K562 (cell line): Measurements from ENCODE around the gene ARF4. TPM values are rescaled to one million over a fixed set of nuclear protein-coding genes. Genes with fewer than 3 reads are reported as not detected.
A peak's percentile ranks its signal among the peaks of the same experiment; 100 is the strongest.

Experiments
- ATAC-seq: fragments of 200-7000 bp; cut with Tn5 transposase; 3 replicates; pipeline ENCODE4 v1.9.1; 2020; ENCODE audit warnings: moderate library complexity
- Bru-seq: library from RNA; stranded (reverse); fragments of 400-500 nt; gene quantifications from one replicate; lab custom pipeline; 2021; lab: Mats Ljungman, UMichigan
- BruChase-seq, 2 experiments: library from RNA; stranded (reverse); fragments of 400-500 nt; gene quantifications; one replicate each; lab custom pipeline; 2021; lab: Mats Ljungman, UMichigan
- BruUV-seq: library from RNA; stranded (reverse); fragments of 400-500 nt; replicated peaks from 2 replicates; lab custom pipeline; 2021; lab: Mats Ljungman, UMichigan
- CTCF ChIA-PET: fragments of 300-600 bp; formaldehyde crosslinking; extraction: SDS; loops from one replicate; lab custom pipeline; 2021; ENCODE audit warnings: low intra/inter-chr PET ratio; lab: Yijun Ruan, JAX
- POLR2A ChIA-PET: fragments of 300-600, 350-650 bp; sonication (Branson Sonifier 250); formaldehyde crosslinking; extraction: SDS; loops from one replicate; lab custom pipeline; 2021; ENCODE audit warnings: antibody characterized with exemption, inconsistent platforms; lab: Yijun Ruan, JAX
- DNase-seq, 4 experiments: peaks; one replicate each; pipeline versions ENCODE4 v3.0.0 to v3.0.0-alpha.2; 2011 to 2018; ENCODE audit warnings: low spot score in 3 of 4, mixed read lengths in 3 of 4; ENCODE audit errors: extremely low read depth in 1 of 4
- FAIRE-seq: peaks from 2 replicates; lab custom pipeline; 2011; peaks lifted over from hg19 to GRCh38; lab: Jason Lieb, UNC
- H2AFZ ChIP-seq: 2 replicates; pipeline ENCODE4 v1.6.0; 2011; ENCODE audit warnings: low read depth, low read length, control low read depth, inconsistent platforms
- H3K27ac ChIP-seq: fragments of 200-600 bp; 3 replicates; pipeline ENCODE4 v1.8.0; 2011; ENCODE audit warnings: low read depth, mild to moderate bottlenecking, control low read depth, inconsistent platforms, low read length, moderate library complexity, mixed read lengths; ENCODE audit errors: extremely low read depth
- H3K27me3 ChIP-seq, 2 experiments: fragments of 300-600 bp in 1 of 2; 2 replicates in 1 of 2; 3 replicates in 1 of 2; pipeline versions ENCODE4 v1.6.0 to v1.8.0; 2011; ENCODE audit warnings: inconsistent platforms in 2 of 2, low read length in 2 of 2, mild to moderate bottlenecking in 1 of 2, mixed read lengths in 1 of 2, moderate library complexity in 1 of 2; ENCODE audit not compliant: control insufficient read depth in 2 of 2, insufficient read depth in 2 of 2
- H3K36me3 ChIP-seq: fragments of 300-600 bp; 3 replicates; pipeline ENCODE4 v1.8.0; 2011; ENCODE audit warnings: mild to moderate bottlenecking, low read length, inconsistent platforms; ENCODE audit not compliant: control insufficient read depth, insufficient read depth
- H3K4me1 ChIP-seq, 2 experiments: fragments of 200-600 bp in 1 of 2; replicated peaks in 1 of 2; 2 replicates in 1 of 2; 3 replicates in 1 of 2; pipeline versions ENCODE4 v1.5.1 to v1.8.0; 2011; ENCODE audit warnings: inconsistent platforms in 2 of 2, low read length in 2 of 2, mild to moderate bottlenecking in 1 of 2, mixed read lengths in 1 of 2, moderate library complexity in 1 of 2; ENCODE audit not compliant: control insufficient read depth in 2 of 2, insufficient read depth in 2 of 2
- H3K4me2 ChIP-seq: 2 replicates; pipeline ENCODE4 v1.6.1; 2011; ENCODE audit warnings: low read length, control low read depth, inconsistent platforms, mixed read lengths; ENCODE audit not compliant: insufficient read depth
- H3K4me3 ChIP-seq: fragments of 200-600 bp; sonication (generic), shearing (Covaris generic); 2 replicates; pipeline ENCODE4 v1.5.1; 2016; ENCODE audit warnings: control low read depth, inconsistent platforms
- H3K79me2 ChIP-seq: fragments of 200-600 bp; 3 replicates; pipeline ENCODE4 v1.8.0; 2011; ENCODE audit warnings: low read length, inconsistent platforms; ENCODE audit not compliant: control insufficient read depth, insufficient read depth
- H3K9ac ChIP-seq, 2 experiments: 2 replicates each; pipeline versions ENCODE4 v1.6.0 to v1.6.1; 2011; ENCODE audit warnings: low read depth in 2 of 2, low read length in 2 of 2, control low read depth in 1 of 2, inconsistent platforms in 1 of 2, mild to moderate bottlenecking in 1 of 2, mixed read lengths in 1 of 2; ENCODE audit not compliant: insufficient read depth in 1 of 2
- H3K9me1 ChIP-seq: one replicate; pipeline ENCODE4 v1.6.0; 2011; ENCODE audit warnings: inconsistent platforms, mild to moderate bottlenecking, low read length, moderate library complexity; ENCODE audit not compliant: control insufficient read depth, insufficient read depth
- H3K9me3 ChIP-seq: replicated peaks from 2 replicates; pipeline ENCODE4 v1.5.1; 2011; ENCODE audit warnings: low read depth, low read length, inconsistent platforms; ENCODE audit not compliant: control insufficient read depth, insufficient read depth
- H4K20me1 ChIP-seq: replicated peaks from 2 replicates; pipeline ENCODE4 v1.6.1; 2011; ENCODE audit warnings: low read length, inconsistent platforms, mixed read lengths; ENCODE audit not compliant: control insufficient read depth, insufficient read depth
- ATF1 ChIP-seq, 2 experiments: fragments of 450-650 bp in 1 of 2; IDR thresholded peaks; 2 replicates each; pipeline ENCODE4 v1.6.1; 2016; ENCODE audit warnings: missing compliant biosample characterization in 1 of 2, missing genetic modification characterization in 1 of 2
- FOXK1 ChIP-seq: sonication (generic); formaldehyde crosslinking; IDR thresholded peaks from 2 replicates; pipeline ENCODE4 v1.8.0; 2022; ENCODE audit warnings: missing genetic modification reagents, mild to moderate bottlenecking, borderline replicate concordance
- KLF10 ChIP-seq: fragments of 250-450 bp; sonication (Bioruptor Pico); IDR thresholded peaks from 2 replicates; pipeline ENCODE4 v1.6.1; 2021; ENCODE audit warnings: matching md5 sums
- NR1H2 ChIP-seq: sonication (generic); formaldehyde crosslinking; IDR thresholded peaks from 2 replicates; pipeline ENCODE4 v1.4.0; 2020; ENCODE audit warnings: mild to moderate bottlenecking, missing genetic modification reagents
- SAP30 ChIP-seq: fragments of 200-600 bp; sonication (generic); IDR thresholded peaks from 2 replicates; pipeline ENCODE4 v1.6.1; 2012; ENCODE audit warnings: borderline replicate concordance, low read depth, mild to moderate bottlenecking, moderate library complexity, low read length, control low read depth, inconsistent platforms; ENCODE audit not compliant: insufficient read depth, poor library complexity, severe bottlenecking
- SIN3A ChIP-seq, 2 experiments: fragments of 150-350 bp in 1 of 2; IDR thresholded peaks; 2 replicates each; pipeline ENCODE4 v1.6.1; 2011 to 2016; ENCODE audit warnings: borderline replicate concordance in 2 of 2, low read depth in 2 of 2, low read length in 2 of 2, mild to moderate bottlenecking in 2 of 2, moderate library complexity in 2 of 2; ENCODE audit not compliant: control insufficient read depth in 1 of 2
- TAF15 ChIP-seq: fragments of 200-400 bp; formaldehyde crosslinking; IDR thresholded peaks from 2 replicates; pipeline ENCODE4 v1.6.1; 2017; ENCODE audit warnings: mild to moderate bottlenecking, low read depth, low read length, moderate library complexity
- U2AF1 ChIP-seq: fragments of 200-400 bp; formaldehyde crosslinking; optimal IDR thresholded peaks from 2 replicates; pipeline ENCODE3; 2017; ENCODE audit warnings: mild to moderate bottlenecking, low read depth, low read length, moderate library complexity
- WGBS: fragments of 100-300 bp; shearing (Covaris generic); methylation state at CpG from one replicate; pipeline ENCODE4 v1.1.6; 2016; ENCODE audit warnings: low coverage, mixed read lengths; ENCODE audit not compliant: insufficient coverage; ENCODE audit errors: missing lambda C conversion rate; 5-methylcytosine and 5-hydroxymethylcytosine counted together
- in situ Hi-C: fragments of 300-500 bp; cut with MboI; formaldehyde crosslinking; loops from 4 replicates; pipeline ENCODE4 v1.15.0; 2018; ENCODE audit warnings: inconsistent platforms, mixed read lengths
- intact Hi-C: fragments of 100-400 bp; cut with micrococcal nuclease; formaldehyde crosslinking; loops from 2 replicates; pipeline ENCODE4 v1.14.2; 2022
- long read RNA-seq, 3 experiments: library from polyadenylated mRNA in 2 of 3; library from RNA in 1 of 3; unstranded in 2 of 3; stranded (forward) in 1 of 3; transcript quantifications; one replicate each; pipeline ENCODE4 v2.0.0, GENCODE V29; 2019 to 2022
- polyA minus RNA-seq, 3 experiments: library from RNA; depleted of rRNA, polyadenylated mRNA; stranded (reverse); fragments of >200 nt; gene quantifications; 2 replicates each; pipeline ENCODE4 v1.2.3, GENCODE V29; 2011
- polyA plus RNA-seq, 8 experiments: library from polyadenylated mRNA; depleted of rRNA in 4 of 8; stranded (reverse) in 5 of 8; unstranded in 3 of 8; fragments of >200 nt; fragmentation: Nextera tagmentation in 2 of 8; fragmentation: Illumina TruSeq in 1 of 8; extraction: Ambion mirVana in 2 of 8; extraction: Trizol in 1 of 8; gene quantifications; 2 replicates each; pipeline versions ENCODE4 v1.2.1 to v1.2.3, GENCODE V29; 2011 to 2014; ENCODE audit warnings: inconsistent platforms in 1 of 8, missing spikeins in 1 of 8
- total RNA-seq, 7 experiments: library from RNA; depleted of rRNA in 6 of 7; stranded (reverse); fragments of >200 nt in 6 of 7; fragmentation: Illumina TruSeq in 2 of 7; extraction: Trizol in 2 of 7; gene quantifications; 2 replicates each; pipeline versions ENCODE4 v1.2.1 to v1.2.3, GENCODE V29; 2011 to 2021; ENCODE audit warnings: low replicate concordance in 1 of 7
- TF ChIP-seq, protein P1 (sequence below): fragments of 450-650 bp; IDR thresholded peaks from 2 replicates; pipeline ENCODE4 v1.6.1; 2016
- TF ChIP-seq, protein P2 (sequence below): sonication (generic); formaldehyde crosslinking; IDR thresholded peaks from 2 replicates; pipeline ENCODE4 v1.8.0; 2022; ENCODE audit warnings: missing genetic modification reagents, mild to moderate bottlenecking, moderate library complexity, borderline replicate concordance

Gene ARF4
- total RNA-seq (2011; cell fraction: chromatin; rRNA removed; ENCODE audit: low replicate concordance): 45.0 and 68.9 TPM in 2 replicates
- 61.5 and 90.7 TPM in 2 replicates for total RNA-seq (2011; cell fraction: nucleolus; rRNA removed)
- total RNA-seq (2011; cell fraction: nucleoplasm; rRNA removed): 64.5 and 107 TPM in 2 replicates
- total RNA-seq (2014; rRNA removed) (41.1 and 59.1 TPM in 2 replicates), total RNA-seq (2014; rRNA removed; fragmentation: Illumina TruSeq; extraction: Trizol) (83.8 and 93.5 TPM in 2 replicates), total RNA-seq (2015; rRNA removed; fragmentation: Illumina TruSeq; extraction: Trizol) (72.2 and 72.4 TPM in 2 replicates), total RNA-seq (2021) (65.1 and 70.4 TPM in 2 replicates), polyA plus RNA-seq (2011; rRNA removed) (151 and 172 TPM in 2 replicates), polyA plus RNA-seq (2014; fragmentation: Illumina TruSeq; extraction: Trizol) (114 and 142 TPM in 2 replicates), polyA plus RNA-seq (2014; fragmentation: Nextera tagmentation; extraction: Ambion mirVana) (100 to 1,000 TPM; 226 to 273 TPM), polyA plus RNA-seq (2014; rRNA removed) (82.0 and 95.2 TPM in 2 replicates), polyA minus RNA-seq (2011; rRNA and poly(A)+ RNA removed) (98.6 and 98.8 TPM in 2 replicates), Bru-seq, nascent RNA (percentile 90 among the genes with signal in this experiment), BruChase-seq, experiment 1, labeled RNA remaining after a 2-hour chase (percentile 92 among the genes with signal in this experiment), BruChase-seq, experiment 2, labeled RNA remaining after a 6-hour chase (percentile 93 among the genes with signal in this experiment)
- 115 and 117 TPM in 2 replicates for polyA plus RNA-seq (2011; cell fraction: cytosol; rRNA removed)
- 84.7 TPM in 2 replicates for polyA plus RNA-seq (2011; cell fraction: nucleus; rRNA removed)
- polyA plus RNA-seq (2012): 87.8 and 109 TPM in 2 replicates
- 39.0 and 55.6 TPM in 2 replicates for polyA minus RNA-seq (2011; cell fraction: cytosol; rRNA and poly(A)+ RNA removed)
- polyA minus RNA-seq (2011; cell fraction: nucleus; rRNA and poly(A)+ RNA removed): 47.4 and 61.6 TPM in 2 replicates
- long read RNA-seq, experiment 1, transcript ARF4-201 (6 exons, 1,660 nt): major isoform, 108 of 125 reads
- long read RNA-seq, experiment 1, partial matches to known transcripts: 2 of 125 reads
- long read RNA-seq, experiment 1, other reads (novel, unspliced or antisense): 12 of 125 reads
- long read RNA-seq, experiment 2, transcript ARF4-201 (6 exons, 1,660 nt): major isoform, 67 of 102 reads
- long read RNA-seq, experiment 2, partial matches to known transcripts: 29 of 102 reads
- long read RNA-seq, experiment 2, other reads (novel, unspliced or antisense): 6 of 102 reads
- long read RNA-seq, experiment 3, transcript ARF4-201 (6 exons, 1,660 nt): major isoform, 116 of 118 reads
- long read RNA-seq, experiment 3, partial matches to known transcripts: 1 of 118 reads
- long read RNA-seq, experiment 3, other reads (novel, unspliced or antisense): 0 of 118 reads

DNA sequence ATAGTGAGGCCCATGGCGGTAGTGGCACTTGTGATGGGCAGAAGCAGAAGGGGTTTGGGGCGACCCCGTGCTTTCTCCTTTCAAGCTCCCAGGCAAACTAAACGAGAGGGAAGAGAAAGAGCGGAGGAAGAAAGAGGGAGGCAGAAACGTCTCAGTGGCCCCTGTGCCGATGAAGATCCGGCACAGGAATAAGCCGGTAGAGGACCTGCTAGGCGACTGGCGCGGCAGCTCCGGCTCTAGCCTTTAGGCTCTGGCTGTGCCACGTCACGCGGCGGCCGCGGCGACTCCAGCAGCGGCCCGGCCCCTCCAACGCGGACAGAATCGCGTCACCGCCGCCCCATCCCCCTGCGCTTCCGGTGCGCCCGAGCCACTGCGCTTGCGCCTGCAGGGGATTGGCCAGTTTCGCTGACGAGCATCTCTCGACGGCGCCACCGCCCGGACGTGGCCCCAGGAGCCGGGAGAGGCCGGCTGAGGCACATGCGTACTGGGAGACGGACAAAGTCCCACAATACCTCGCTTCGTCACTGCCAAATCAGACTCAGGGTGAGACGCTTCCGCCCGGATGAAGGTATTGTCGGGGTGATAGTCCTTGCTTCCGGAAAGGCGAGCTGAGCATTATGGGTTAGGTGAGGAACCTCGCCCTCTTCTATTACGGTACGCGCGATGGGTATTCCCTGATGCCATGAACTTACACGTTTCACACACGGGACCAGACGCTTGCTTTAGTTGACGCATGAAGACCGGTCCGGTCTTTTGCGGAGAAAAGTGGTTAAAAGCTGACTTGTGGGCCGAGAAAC is at the start of gene ARF4:
TSS of gene ARF4 (minus strand) at position 218 of the 797 bp plus-strand sequence. CDS start at position 14, 204 bp downstream.
- under 1% methylated on average over 61 of the region's 67 CpGs for WGBS
- Histone ChIP-seq H3K27ac (peak within 1 kb of the TSS; percentile 97), H3K4me1 (peaks cover 15 to 16% of the 10 kb centered on the region in 2 experiments; a peak in 4 of 5 replicates), H3K9ac (peak within 1 kb of the TSS; percentile 98 to 99), H3K9me1 (no peaks in the 10 kb centered on the region), H2AFZ (peak within 1 kb of the TSS; percentile 78), H3K79me2 (peaks cover 61% of the 10 kb centered on the region), H3K27me3 (no peaks in the 10 kb centered on the region), H3K36me3 (peaks cover 27% of the 10 kb centered on the region; the same call in 2 of the 3 replicates), H3K9me3 (no peaks in the 10 kb centered on the region), H4K20me1 (peaks cover 12% of the 10 kb centered on the region), H3K4me2 (peak within 1 kb of the TSS; percentile 92), H3K4me3 (peak within 1 kb of the TSS; percentile 85)
- intact Hi-C loops (loop anchor here (2.0 to 5.0 kb wide), 3 partner anchors 41 to 157 kb away; partner anchors contain the start of genes DENND6A and PDE12), in situ Hi-C loops (no loop called here)
- ChIA-PET CTCF (no interaction called here), POLR2A (interaction anchor here (0.6 to 2.1 kb wide), 22 partner anchors 8 to 223 kb away, joined by 3 to 7 read pairs (median 3); partner anchors contain the start of genes PDE12 and SLMAP)
- ATAC-seq (peak; percentile 90), DNase-seq (peak; percentile 93 to 98 (median 94)), FAIRE-seq (peak; percentile 97)
- no TSS peak for BruUV-seq
- TF ChIP-seq ATF1 (CRISPR knock-in tag; IDR thresholded peaks at IDR 0.05): peak; percentile 69
- TF ChIP-seq ATF1 (tag; IDR thresholded peaks at IDR 0.05): peak; percentile 99
- TF ChIP-seq SIN3A (IDR thresholded peaks at IDR 0.05; ENCODE audit: borderline replicate concordance in 2 of 2, control insufficient read depth in 1 of 2, low read depth in 2 of 2, low read length in 2 of 2): peak; percentile 50 to 85; a peak in 2 of 4 replicates
- TF ChIP-seq U2AF1: no peak
- 0 out of 2 replicates have a peak, but pooled peaks have one; percentile 33 for TF ChIP-seq FOXK1
- no peak for TF ChIP-seq KLF10
- TF ChIP-seq NR1H2 (CRISPR knock-in tag): no peak
- TF ChIP-seq, protein P1, sequence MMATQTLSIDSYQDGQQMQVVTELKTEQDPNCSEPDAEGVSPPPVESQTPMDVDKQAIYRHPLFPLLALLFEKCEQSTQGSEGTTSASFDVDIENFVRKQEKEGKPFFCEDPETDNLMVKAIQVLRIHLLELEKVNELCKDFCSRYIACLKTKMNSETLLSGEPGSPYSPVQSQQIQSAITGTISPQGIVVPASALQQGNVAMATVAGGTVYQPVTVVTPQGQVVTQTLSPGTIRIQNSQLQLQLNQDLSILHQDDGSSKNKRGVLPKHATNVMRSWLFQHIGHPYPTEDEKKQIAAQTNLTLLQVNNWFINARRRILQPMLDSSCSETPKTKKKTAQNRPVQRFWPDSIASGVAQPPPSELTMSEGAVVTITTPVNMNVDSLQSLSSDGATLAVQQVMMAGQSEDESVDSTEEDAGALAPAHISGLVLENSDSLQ: peak; percentile 79
- TF ChIP-seq, protein P2, sequence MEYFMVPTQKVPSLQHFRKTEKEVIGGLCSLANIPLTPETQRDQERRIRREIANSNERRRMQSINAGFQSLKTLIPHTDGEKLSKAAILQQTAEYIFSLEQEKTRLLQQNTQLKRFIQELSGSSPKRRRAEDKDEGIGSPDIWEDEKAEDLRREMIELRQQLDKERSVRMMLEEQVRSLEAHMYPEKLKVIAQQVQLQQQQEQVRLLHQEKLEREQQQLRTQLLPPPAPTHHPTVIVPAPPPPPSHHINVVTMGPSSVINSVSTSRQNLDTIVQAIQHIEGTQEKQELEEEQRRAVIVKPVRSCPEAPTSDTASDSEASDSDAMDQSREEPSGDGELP (CRISPR knock-in tag): peak; percentile 78; the same call in 1 of the 2 replicates
- TF ChIP-seq SAP30: peak; percentile 23
- TF ChIP-seq TAF15: no peak
